OCI-LY1 (cell line): Measurements from ENCODE around the gene TENM4.

Experiments
- H2AFZ ChIP-seq: fragments of 200-600 bp; sonication (generic), shearing (Covaris generic); 2 replicates; pipeline ENCODE4 v1.6.0; 2014; ENCODE audit warnings: antibody characterized with exemption, mild to moderate bottlenecking, low read length
- H3F3A ChIP-seq: fragments of 200-600 bp; sonication (generic), shearing (Covaris generic); 2 replicates; pipeline ENCODE4 v1.6.0; 2014; ENCODE audit warnings: mild to moderate bottlenecking, antibody characterized with exemption, low read length, moderate library complexity; ENCODE audit not compliant: insufficient read depth
- H3K27ac ChIP-seq: fragments of 200-600 bp; sonication (generic); 2 replicates; pipeline ENCODE4 v1.5.1; 2014; ENCODE audit warnings: low read length, mixed run types, mild to moderate bottlenecking, low read depth; ENCODE audit not compliant: poor library complexity, severe bottlenecking
- H3K27me3 ChIP-seq: fragments of 200-600 bp; sonication (generic); 2 replicates; pipeline ENCODE4 v1.6.0; 2014; ENCODE audit warnings: antibody characterized with exemption, mild to moderate bottlenecking, low read length, moderate library complexity; ENCODE audit not compliant: insufficient read depth
- H3K36me3 ChIP-seq: fragments of 200-600 bp; sonication (generic); 2 replicates; pipeline ENCODE4 v1.6.1; 2014; ENCODE audit warnings: mild to moderate bottlenecking, antibody characterized with exemption, low read length, moderate library complexity, mixed read lengths; ENCODE audit not compliant: insufficient read depth
- H3K4me1 ChIP-seq: fragments of 200-600 bp; sonication (generic); 2 replicates; pipeline ENCODE4 v1.5.1; 2014; ENCODE audit warnings: mild to moderate bottlenecking, low read length, moderate library complexity; ENCODE audit not compliant: insufficient read depth, severe bottlenecking
- H3K4me2 ChIP-seq: fragments of 200-600 bp; sonication (generic), shearing (Covaris generic); 2 replicates; pipeline ENCODE4 v1.6.1; 2014; ENCODE audit warnings: low read length
- H3K4me3 ChIP-seq: fragments of 200-600 bp; sonication (generic); 2 replicates; pipeline ENCODE4 v1.5.1; 2014; ENCODE audit warnings: low read length, low read depth, mild to moderate bottlenecking, mixed read lengths; ENCODE audit not compliant: poor library complexity, severe bottlenecking
- H3K79me2 ChIP-seq: fragments of 200-600 bp; shearing (Covaris generic); 2 replicates; pipeline ENCODE4 v1.6.1; 2016; ENCODE audit warnings: mixed run types, low read length, mixed read lengths; ENCODE audit not compliant: insufficient read depth
- H3K9ac ChIP-seq: fragments of 200-600 bp; sonication (generic), shearing (Covaris generic); 2 replicates; pipeline ENCODE4 v1.6.1; 2014; ENCODE audit warnings: mild to moderate bottlenecking, low read length, mixed read lengths
- H3K9me2 ChIP-seq: fragments of 200-600 bp; sonication (generic), shearing (Covaris generic); 2 replicates; pipeline ENCODE4 v1.6.1; 2014; ENCODE audit warnings: low read depth, mild to moderate bottlenecking, low read length, mixed read lengths
- H3K9me3 ChIP-seq: fragments of 200-600 bp; shearing (Covaris generic); 2 replicates; pipeline ENCODE4 v1.6.1; 2014; ENCODE audit warnings: low read length, mixed read lengths
- H4K20me1 ChIP-seq: fragments of 200-600 bp; sonication (generic), shearing (Covaris generic); 2 replicates; pipeline ENCODE4 v1.6.0; 2016; ENCODE audit warnings: mild to moderate bottlenecking, low read length; ENCODE audit not compliant: insufficient read depth
- CTCF ChIP-seq: fragments of 200-600 bp; sonication (generic), shearing (Covaris generic); IDR thresholded peaks from 2 replicates; pipeline ENCODE4 v1.5.1; 2017; ENCODE audit warnings: mild to moderate bottlenecking, antibody characterized with exemption, low read length, moderate library complexity, mixed read lengths
- EZH2 ChIP-seq: fragments of 200-600 bp; sonication (generic), shearing (Covaris generic); IDR thresholded peaks from 2 replicates; pipeline ENCODE4 v1.8.0; 2017; ENCODE audit warnings: borderline replicate concordance, mixed run types, mild to moderate bottlenecking, antibody characterized with exemption, low read length, moderate library complexity, mixed read lengths

TENM4 gene

DNA sequence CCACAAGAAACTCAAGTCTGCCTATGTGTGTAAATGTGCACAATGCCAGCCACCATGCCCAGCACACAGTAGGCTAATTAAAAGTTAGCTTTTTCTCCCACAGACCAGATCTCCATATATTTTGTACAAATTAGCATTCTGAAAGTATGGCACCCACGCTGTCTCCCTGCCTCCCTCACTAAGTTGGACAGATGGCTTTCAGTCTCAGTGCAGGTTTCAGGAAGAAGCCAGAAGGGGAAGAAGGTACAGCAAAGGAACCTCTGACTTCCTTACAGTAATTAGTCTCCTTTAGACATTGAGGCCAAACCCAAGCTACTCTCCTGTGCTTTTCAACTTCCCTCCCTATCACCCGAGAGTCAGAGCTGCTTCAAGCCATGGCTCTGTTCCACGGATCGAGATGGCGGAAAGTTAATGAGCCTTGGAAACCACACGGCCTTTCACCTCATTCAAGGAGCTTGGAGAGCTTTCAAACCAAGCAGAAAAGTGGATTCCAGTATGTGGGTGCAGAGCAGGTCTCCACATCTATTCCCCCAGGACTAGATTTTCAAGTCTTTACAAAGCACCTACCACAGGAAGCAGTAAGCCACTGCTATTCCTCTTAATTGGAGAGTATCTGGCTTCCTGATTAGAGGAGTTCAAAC lies 645.1 kb downstream of the TENM4 start:
- H3K9me2 ChIP-seq, result no peaks in the 10 kb centered on the region
- no peak overlapping the region for H3K9ac ChIP-seq
- H3K4me1 ChIP-seq, result no peaks in the 10 kb centered on the region
- H3K4me2 ChIP-seq, result no peak overlapping the region
- H3K9me3 ChIP-seq, result no peaks in the 10 kb centered on the region
- H3K79me2 ChIP-seq, result no peaks in the 10 kb centered on the region
- no peaks in the 10 kb centered on the region for H3F3A ChIP-seq
- no peaks in the 10 kb centered on the region for H4K20me1 ChIP-seq
- H2AFZ ChIP-seq, result no peak overlapping the region
- H3K27me3 ChIP-seq, result no peaks in the 10 kb centered on the region; the same call in 1 of the 2 replicates
- H3K36me3 ChIP-seq, result no peaks in the 10 kb centered on the region
- H3K27ac ChIP-seq, result no peak overlapping the region
- no peak overlapping the region for H3K4me3 ChIP-seq
- TF ChIP-seq CTCF, result no peak
- no peak for TF ChIP-seq EZH2

GRCh38 chr11:78791964-78792363 lies 648.9 kb downstream of the TENM4 start:
- Histone ChIP-seq H4K20me1 (no peaks in the 10 kb centered on the region), H3K4me3 (no peak overlapping the region), H3K27me3 (no peaks in the 10 kb centered on the region; the same call in 1 of the 2 replicates), H3K9ac (no peak overlapping the region), H2AFZ (no peak overlapping the region), H3K4me2 (no peak overlapping the region), H3K9me3 (no peaks in the 10 kb centered on the region), H3K9me2 (no peaks in the 10 kb centered on the region), H3K27ac (no peak overlapping the region), H3K79me2 (no peaks in the 10 kb centered on the region), H3F3A (no peaks in the 10 kb centered on the region), H3K4me1 (no peaks in the 10 kb centered on the region), H3K36me3 (no peaks in the 10 kb centered on the region)
- TF ChIP-seq EZH2 (no peak), CTCF (no peak)

DNA sequence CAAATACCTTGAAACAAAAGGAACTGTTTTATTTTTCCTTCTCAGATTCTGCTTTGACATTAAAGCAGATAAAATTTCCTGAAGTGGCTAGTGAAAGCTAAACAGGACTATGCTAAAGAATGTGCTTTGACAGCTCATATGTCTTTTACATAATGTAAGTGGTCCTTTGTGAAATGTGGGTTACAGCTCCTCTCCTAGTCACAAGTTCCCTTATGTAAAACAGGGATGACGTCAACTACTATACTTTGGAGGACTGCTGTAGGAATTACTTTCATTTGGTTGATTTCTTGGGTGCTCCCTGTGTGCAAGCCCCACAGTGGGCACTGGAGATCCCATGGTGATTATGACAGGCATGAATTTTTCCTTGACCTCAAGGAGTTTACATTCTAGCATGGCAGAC lies 649.6 kb downstream of the TENM4 start:
- Histone ChIP-seq H2AFZ (no peak overlapping the region), H3K27me3 (no peaks in the 10 kb centered on the region; the same call in 1 of the 2 replicates), H3K79me2 (no peaks in the 10 kb centered on the region), H3F3A (no peaks in the 10 kb centered on the region), H3K9me2 (no peaks in the 10 kb centered on the region), H3K4me3 (no peak overlapping the region), H3K9me3 (no peaks in the 10 kb centered on the region), H3K36me3 (no peaks in the 10 kb centered on the region), H3K27ac (no peak overlapping the region), H3K4me1 (no peaks in the 10 kb centered on the region), H3K4me2 (no peak overlapping the region), H3K9ac (no peak overlapping the region), H4K20me1 (no peaks in the 10 kb centered on the region)
- TF ChIP-seq CTCF, result no peak
- no peak for TF ChIP-seq EZH2
